ENCODE results near the gene LAMA3. TPM values are rescaled to one million over a fixed set of nuclear protein-coding genes. Genes with fewer than 3 reads are reported as not detected.

Gene LAMA3
- total and polyA plus RNA-seq, 2 experiments from 2014 or later, result 3.9 to 4.9 TPM

- H3K36me3 Mint-ChIP-seq (ENCODE audit: low read depth), result no peaks in the 10 kb centered on the region
These were observed 37.0 kb upstream of the LAMA3 start for GRCh38 chr18:23652232-23652631.

More at GRCh38 chr18:23652232-23652631, 37.0 kb upstream of the LAMA3 start:
- TF ChIP-seq CREB1 (CRISPR knock-in tag; IDR thresholded peaks at IDR 0.05; ENCODE audit: low read depth), result no peak
- no peak for TF ChIP-seq ETS1 (IDR thresholded peaks at IDR 0.05)
- no peak for TF ChIP-seq ZNF114 (CRISPR knock-in tag; IDR thresholded peaks at IDR 0.05)
- TF ChIP-seq ZNF462 (CRISPR knock-in tag; IDR thresholded peaks at IDR 0.05), result no peak
- 0 out of 4 replicates have a peak, but pooled peaks of 1 of the 2 experiments have one; percentile 3 for TF ChIP-seq CTCF (conservative IDR thresholded peaks at IDR 0.05; ENCODE audit: low read depth in 2 of 2)
- TF ChIP-seq REST (IDR thresholded peaks at IDR 0.05; ENCODE audit: unreplicated experiment), result no peak
- Histone ChIP-seq H3K36me3 (ENCODE audit: insufficient read depth) (no peaks in the 10 kb centered on the region), H3K79me2 (replicated peaks; ENCODE audit: insufficient read depth) (no peaks in the 10 kb centered on the region), H4K20me1 (replicated peaks; ENCODE audit: insufficient read depth) (no peaks in the 10 kb centered on the region), H3K27ac (ENCODE audit: low read depth) (no peak overlapping the region; the same call in 1 of the 2 replicates), H3K27me3 (ENCODE audit: insufficient read depth) (no peaks in the 10 kb centered on the region), H2AFZ (no peak overlapping the region), H3K4me1 (ENCODE audit: insufficient read depth) (no peaks in the 10 kb centered on the region), H3K4me2 (no peak overlapping the region), H3K4me3 (no peak overlapping the region), H3K9me2 (ENCODE audit: insufficient read depth) (no peaks in the 10 kb centered on the region), H3F3A (replicated peaks; ENCODE audit: low read depth) (no peaks in the 10 kb centered on the region)
- H3K27me3 Mint-ChIP-seq (ENCODE audit: insufficient read depth, low read depth, poor library complexity), result peaks cover 8% of the 10 kb centered on the region
- H3K27ac Mint-ChIP-seq, result no peak overlapping the region
- DNase-seq (ENCODE audit: low spot score) (no peak), ATAC-seq (peak; percentile 63)
- peaks cover 15% of the 10 kb centered on the region for H3K4me1 Mint-ChIP-seq
- H3K9me3 Mint-ChIP-seq, result no peaks in the 10 kb centered on the region
- no peak overlapping the region for H3K4me3 Mint-ChIP-seq
